Keratinocyte (primary cell): Measurements from ENCODE around the gene DEPDC4.

Experiments used
- EZH2 ChIP-seq: IDR thresholded peaks from one replicate; pipeline ENCODE4 v1.6.1; 2012; ENCODE audit warnings: inconsistent platforms, mild to moderate bottlenecking, low read length, moderate library complexity
- TF ChIP-seq, protein P1 (sequence below), 3 experiments: IDR thresholded peaks in 1 of 3; conservative IDR thresholded peaks in 1 of 3; optimal IDR thresholded peaks in 1 of 3; 2 replicates in 2 of 3; 3 replicates in 1 of 3; pipeline versions ENCODE3 to v1.5.1; 2011; ENCODE audit warnings: low read length in 3 of 3, mild to moderate bottlenecking in 3 of 3, moderate library complexity in 2 of 3, control low read depth in 1 of 3, inconsistent platforms in 1 of 3; ENCODE audit not compliant: insufficient read depth in 2 of 3; ENCODE audit errors: extremely low read depth in 1 of 3

DNA sequence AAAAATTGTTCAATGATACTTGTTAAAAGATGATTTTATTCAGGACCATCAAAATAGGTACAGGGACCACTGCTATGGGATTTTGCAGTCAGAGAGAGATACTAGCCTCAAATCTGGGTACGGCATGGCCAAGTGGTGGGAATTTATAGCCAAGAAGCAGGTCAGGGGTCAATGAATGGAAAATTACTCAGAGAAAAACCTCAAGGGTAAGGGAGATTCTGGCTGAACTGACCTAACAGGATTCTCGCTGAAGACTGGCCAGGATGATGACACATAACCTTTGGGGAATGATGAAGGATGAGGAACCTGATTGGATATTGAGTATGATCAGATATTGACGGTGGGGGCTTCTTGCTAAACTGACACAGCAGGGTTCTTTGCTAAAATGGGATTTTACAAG is 32.7 kb downstream of the DEPDC4 start:
- TF ChIP-seq, protein P1, sequence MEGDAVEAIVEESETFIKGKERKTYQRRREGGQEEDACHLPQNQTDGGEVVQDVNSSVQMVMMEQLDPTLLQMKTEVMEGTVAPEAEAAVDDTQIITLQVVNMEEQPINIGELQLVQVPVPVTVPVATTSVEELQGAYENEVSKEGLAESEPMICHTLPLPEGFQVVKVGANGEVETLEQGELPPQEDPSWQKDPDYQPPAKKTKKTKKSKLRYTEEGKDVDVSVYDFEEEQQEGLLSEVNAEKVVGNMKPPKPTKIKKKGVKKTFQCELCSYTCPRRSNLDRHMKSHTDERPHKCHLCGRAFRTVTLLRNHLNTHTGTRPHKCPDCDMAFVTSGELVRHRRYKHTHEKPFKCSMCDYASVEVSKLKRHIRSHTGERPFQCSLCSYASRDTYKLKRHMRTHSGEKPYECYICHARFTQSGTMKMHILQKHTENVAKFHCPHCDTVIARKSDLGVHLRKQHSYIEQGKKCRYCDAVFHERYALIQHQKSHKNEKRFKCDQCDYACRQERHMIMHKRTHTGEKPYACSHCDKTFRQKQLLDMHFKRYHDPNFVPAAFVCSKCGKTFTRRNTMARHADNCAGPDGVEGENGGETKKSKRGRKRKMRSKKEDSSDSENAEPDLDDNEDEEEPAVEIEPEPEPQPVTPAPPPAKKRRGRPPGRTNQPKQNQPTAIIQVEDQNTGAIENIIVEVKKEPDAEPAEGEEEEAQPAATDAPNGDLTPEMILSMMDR (optimal IDR thresholded peaks at IDR 0.05 in 1 of 3, IDR thresholded peaks at IDR 0.05 in 1 of 3, conservative IDR thresholded peaks at IDR 0.05 in 1 of 3; ENCODE audit: extremely low read depth in 1 of 3, insufficient read depth in 2 of 3, low read length in 3 of 3): no peak
- no peak for TF ChIP-seq EZH2
